Stimulated activated CD4-positive, alpha-beta T cell treated with anti-CD3 and anti-CD28 coated beads, TNF-alpha, amount 100 ng/mL, for 1 hour (primary cell): ENCODE measurements around the gene ANXA3.
"Not testable (repeated sequence)": the region's sequence is repeated elsewhere in the genome, so short reads cannot be mapped to it uniquely, and the experiment has no call there.

Experiments used
- DNase-seq, 3 donors: peaks; one replicate each; pipeline ENCODE4 v3.0.0-alpha.2; 2020; ENCODE audit warnings: low read depth in 3 of 3, low spot score in 1 of 3

The ANXA3 gene

DNA sequence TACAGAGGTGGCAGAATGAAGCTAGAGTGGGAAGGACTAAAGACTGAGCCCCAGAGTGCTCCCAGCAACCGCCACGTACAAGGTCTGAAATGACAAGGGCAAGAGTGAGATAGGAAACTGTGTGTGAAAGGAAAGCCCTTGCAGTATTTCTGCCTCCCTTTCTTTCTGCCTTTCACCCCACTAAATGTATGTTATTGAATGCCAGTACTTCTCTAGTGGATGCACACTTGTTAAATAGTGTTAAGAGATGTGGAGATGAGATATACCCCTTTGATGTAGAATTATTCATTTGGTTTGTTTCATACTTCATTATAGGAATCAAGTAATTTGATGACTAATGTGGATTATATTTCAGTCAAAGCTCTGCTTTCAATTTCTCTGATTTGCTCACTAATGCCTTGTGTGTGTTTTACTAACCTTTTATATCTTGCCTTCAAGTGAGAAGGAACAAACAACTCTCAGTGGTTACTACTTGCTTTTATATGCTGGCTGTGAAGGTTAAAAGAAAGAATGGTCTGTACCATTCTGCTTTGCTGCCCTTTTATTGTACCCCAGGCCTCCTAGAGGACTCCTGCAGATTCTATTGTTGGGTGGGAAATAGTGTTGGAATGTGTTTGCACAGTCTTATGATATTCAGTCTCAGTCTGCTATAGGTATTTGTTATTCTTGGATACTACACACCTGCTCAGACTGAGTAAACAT lies 8.0 kb upstream of the ANXA3 start:
- no peak for DNase-seq

DNA sequence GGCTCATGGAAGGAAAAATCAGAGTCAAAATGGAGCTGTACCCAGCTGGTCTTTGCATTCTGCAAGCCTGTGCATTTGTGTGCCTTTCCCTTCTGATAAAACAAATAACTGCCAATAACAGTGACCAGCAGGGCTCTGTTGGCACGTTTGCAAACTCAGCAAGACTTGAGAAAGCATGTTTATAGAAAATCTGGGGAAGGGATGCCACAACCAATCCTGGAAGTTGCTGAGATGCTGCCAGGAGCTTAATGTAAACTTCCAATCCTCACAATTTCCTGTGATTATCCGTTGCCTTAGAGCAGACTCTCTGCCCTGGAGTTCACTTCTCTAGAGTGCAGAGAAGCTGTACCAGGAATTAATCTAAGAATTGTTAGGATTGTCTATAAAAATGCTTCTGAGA lies 6.9 kb upstream of the ANXA3 start:
- DNase-seq, result no peak

DNA sequence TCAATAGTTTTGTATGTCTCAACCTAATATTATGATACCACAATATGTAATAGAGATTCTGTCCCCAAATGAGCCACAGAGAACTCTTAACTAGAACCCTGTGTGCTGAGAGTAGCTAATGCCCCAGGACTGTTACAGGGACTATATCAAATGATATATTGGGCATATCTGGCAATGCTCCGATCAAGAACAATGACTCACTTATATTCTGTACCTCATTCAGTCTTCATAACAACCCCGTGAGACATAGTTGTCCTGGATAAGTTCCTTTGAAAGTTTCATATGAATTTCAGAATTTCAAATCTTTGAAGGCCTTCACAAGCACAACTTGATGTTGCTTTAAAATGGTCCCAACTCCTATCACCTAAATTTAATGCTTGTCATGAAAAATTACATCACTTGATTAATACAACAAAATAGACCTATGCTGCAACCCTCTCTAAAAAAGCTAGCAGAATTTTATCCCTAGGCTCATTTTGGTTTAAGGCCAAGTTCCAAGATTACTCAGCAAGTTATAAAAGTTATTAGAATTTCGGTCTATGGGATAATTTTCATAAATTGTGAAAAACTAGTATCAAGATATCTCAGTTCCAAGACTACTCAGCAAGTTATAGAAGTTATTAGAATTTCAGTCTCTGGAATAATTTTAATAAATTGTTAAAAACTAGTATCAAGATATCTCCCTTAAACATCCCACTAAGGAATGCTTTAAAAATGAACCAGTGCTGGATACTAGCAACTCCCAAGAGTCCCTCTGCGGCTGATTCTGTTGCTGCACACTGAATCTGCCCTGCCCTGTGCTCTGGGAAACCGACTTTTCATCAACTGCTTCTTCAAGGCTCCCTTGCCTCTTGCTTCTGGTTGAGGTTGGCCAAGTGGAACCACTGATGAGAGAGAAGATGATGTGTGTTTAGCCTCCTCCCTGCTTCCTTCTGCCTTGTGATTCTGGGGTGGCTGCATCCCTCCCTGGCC lies 6.0 kb upstream of the ANXA3 start:
- DNase-seq, result no peak

DNA sequence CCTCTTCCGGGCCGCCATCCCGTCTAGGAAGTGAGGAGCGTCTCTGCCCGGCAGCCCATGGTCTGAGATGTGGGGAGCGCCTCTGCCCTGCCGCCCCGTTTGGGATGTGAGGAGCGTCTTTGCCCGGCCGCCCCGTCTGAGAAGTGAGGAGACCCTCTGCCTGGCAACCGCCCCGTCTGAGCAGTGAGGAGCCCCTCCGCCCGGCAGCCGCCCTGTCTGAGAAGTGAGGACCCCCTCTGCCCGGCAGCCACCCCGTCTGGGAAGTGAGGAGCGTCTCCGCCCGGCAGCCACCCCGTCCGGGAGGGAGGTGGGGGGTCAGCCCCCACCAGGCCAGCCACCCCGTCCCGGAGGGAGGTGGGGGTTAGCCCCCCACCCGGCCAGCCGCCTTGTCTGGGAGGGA lies 3.7 kb upstream of the ANXA3 start:
- not testable (repeated sequence) for DNase-seq

DNA sequence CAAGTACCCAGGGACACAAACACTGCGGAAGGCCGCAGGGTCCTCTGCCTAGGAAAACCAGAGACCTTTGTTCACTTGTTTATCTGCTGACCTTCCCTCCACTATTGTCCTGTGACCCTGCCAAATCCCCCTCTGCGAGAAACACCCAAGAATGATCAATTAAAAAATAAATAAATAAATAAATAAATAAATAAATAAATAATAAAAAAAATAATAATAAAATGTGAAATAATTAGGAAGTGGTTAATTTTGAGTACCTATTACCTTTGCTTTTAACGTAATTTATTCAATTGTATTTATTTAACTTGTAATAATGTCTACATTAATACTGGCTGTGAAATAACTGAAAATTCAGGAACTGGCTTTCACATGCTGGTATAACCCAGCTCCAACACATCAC lies 2.7 kb upstream of the ANXA3 start:
- DNase-seq, result not testable (repeated sequence)

DNA sequence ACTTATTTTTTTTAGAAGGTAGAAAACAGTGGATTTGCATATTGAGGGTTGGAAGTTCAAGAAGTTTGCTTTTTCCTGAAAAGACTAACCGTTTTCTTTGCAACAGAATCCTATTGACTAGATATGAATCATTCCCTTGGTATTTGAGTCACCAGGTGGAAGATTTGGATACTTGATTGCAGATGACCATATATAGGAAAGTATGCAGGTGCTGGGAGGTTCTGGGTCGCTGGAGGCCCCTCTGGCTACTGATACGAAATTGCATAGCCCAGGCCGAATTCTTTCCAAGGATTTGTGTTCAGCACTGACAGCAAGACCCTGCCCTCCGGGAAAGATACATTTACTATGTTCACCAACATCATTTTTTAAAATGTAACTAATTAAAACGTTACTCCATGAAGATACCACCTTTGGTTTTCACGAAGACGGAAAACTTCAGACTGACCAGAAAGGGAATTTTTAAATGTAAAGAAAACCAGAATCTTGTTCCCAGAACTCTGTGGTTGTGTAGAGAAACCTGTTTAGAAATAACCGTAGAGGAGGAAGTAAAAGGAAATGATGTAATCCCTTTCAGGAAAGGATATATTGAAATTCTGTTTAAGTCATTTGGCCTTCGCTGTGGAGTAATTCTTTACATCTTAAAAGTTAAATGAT lies 946 bp downstream of the ANXA3 start:
- DNase-seq, result no peak

DNA sequence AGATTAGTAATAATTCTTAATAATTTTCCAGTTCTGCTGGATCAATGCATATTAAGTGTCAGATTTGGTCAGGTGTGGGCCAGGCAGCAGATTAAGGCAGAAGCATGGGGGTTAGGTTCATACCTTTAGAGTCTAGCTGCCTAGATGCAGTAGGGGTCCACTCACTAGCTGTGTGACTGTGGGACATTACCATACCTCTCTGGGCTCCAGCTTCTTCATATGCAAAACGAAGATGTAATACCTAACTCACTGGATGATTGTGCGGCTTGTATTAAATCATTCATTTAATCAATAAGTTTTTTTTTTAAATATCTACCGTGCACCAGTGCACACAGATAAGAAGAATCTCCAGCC lies 1.4 kb downstream of the ANXA3 start:
- DNase-seq, result no peak

DNA sequence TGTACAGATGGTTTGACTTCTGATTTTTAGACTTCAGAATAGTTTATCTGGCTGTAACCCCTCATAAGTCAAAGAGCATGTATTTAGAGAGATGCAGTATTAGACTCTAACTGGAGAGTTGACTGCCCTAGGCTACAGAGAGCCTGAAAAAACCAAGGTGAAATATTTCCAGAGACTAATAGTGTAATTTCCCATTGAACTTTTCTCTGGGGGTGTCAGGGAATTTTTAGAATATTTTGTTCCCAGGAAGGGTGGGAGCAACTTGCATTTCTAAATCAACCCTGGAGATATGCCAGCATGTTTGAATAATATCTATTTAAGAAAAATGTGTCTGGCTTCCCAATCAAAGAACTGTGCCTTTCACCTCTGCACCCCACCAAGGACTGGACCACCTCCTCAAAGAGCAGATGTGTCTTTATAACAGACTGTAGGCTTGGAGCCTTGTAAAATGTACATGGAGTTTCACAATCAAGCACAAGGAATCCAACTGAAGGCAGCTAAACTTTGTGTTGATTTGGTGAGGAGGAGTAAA lies 2.0 kb downstream of the ANXA3 start:
- no peak for DNase-seq

DNA sequence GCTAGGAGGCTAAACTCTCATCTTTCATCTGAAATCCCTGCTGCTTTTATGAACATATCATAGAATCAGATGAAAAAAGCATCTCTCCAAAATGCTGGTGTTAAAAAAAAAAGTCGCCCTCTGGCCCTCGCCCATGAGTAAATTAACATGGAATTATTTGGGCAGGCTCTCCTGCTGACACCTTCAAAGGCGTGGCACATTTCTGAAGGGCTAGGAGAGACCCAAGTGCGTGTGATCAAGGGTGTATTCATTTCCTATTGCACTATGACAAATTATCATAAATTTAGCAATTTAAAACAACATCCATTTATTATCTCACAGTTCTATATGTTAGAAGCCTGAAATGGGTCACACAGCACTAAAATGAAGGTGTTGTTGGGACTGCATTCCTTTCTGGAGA lies 5.1 kb downstream of the ANXA3 start:
- no peak for DNase-seq

DNA sequence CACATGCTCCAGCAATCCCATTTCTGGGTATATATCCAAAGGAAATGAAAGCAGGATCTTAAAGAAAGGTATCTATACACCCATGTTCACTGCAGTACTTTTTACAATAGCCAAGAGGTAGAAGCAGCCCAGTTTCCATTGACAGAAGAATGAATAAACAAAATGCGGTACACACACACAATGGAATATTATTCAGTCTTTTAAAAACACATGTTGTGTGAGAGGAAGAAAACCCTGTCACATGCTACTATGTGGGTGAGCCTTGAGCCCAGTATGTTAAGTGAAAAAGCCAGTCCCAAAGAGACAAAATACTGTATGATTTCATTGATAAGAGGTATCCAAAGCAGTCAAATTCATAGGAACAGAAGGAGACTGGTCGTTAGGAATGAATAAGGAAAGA lies 6.3 kb downstream of the ANXA3 start:
- no peak for DNase-seq

DNA sequence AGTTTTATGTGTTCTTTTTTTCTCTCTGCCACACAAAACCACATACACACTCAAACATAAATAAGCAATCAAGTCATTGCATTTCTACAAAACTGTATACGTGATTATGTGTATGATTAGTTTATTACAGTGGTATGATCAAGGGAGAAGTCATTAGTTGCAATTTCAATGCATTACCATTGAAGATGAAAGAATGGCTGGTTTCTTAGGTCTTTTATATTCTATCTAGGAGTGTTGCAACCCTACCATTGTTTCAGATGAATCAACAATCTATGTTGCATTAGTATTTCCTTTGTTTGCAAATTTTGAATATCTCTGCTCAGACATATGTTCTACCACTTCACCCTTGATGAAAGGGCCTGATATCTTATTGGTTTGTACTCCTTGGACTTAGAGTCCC lies 6.8 kb downstream of the ANXA3 start:
- no peak for DNase-seq

DNA sequence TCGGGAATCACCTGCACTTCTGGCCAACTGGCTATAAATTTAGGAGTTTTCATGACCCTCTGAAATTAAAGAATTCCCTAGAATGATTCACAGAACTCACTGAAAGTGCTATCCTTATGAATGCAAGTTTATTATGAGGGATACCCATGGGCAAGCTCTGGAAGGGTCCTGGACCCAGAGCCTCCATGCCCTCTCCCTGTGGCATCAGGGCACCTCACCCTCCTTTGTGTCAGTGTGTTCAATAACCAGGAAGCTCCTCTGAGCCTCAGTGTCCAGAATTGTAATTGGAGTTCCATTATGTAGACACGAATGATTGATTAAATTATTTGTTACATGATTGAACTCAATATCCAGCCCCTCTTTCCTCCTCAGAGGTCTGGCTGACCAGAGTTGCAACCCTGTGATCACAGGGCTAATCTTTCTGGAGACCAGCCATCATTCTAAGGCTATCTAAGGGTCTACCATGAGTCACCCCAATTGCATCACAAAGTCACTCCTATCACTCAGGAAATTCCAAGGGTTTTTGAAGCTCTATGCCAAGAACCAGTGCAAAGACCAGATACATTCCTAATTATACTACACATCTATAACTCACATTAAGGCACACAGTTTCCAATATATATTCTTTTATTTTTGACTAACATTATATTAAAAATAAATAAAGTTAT lies 8.9 kb downstream of the ANXA3 start:
- DNase-seq, result no peak

DNA sequence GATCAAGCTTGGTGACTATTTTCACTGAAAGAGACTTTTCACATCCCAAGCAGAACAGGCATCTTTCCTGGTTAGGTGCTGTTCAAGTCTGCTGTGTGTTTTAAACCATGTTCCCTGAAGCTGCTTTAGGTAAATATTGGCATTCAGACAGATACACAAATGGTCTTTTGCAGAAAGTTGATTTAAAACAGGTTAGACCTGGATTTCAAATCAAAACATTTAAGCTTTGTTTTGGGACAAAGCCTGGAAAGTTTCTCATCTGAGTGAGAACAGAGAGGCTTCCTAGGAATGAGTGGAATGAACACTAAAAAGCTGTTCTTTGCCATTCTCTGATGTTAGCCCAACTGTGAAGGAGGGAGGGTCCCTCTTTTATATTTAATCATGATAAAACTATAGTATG lies 10.1 kb downstream of the ANXA3 start:
- DNase-seq, result no peak

DNA sequence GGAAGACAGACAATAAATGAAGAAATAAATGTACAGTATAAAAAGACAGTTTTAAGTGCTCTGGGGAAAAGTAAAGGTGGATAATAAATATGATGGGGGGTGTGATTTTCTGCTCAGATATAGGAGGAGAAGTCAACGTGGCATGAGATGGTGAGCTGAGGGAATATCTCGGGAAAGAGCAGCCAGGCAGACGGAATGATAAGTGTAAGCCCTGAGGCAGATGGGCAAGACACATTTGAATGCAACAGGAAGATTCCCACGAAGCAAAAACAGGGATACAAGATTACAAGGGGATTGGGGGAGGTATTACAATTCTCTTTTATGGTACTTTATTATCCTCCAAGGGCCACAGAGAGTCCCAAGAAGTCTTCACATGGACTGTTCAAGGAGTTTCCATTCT lies 11.1 kb downstream of the ANXA3 start:
- no peak for DNase-seq

DNA sequence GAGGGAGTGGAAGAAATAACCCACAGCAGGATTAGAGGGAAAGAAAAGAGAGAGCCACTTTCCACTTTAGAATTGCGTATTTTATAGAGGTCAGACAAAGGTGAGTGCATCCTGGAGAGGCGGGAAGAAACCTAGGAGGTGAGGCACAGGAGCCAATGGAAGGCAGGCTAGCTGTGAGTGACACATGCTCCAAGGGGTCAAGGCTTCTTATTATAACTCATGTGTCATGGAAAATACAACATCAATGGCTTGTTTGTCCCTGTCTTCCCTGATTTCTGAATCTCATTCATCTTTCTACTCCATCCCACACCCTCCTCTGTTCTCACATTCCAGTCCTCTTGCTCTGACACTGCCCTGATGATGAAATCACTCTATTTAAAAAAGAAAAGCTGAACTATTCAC lies 14.4 kb downstream of the ANXA3 start:
- DNase-seq, result no peak

DNA sequence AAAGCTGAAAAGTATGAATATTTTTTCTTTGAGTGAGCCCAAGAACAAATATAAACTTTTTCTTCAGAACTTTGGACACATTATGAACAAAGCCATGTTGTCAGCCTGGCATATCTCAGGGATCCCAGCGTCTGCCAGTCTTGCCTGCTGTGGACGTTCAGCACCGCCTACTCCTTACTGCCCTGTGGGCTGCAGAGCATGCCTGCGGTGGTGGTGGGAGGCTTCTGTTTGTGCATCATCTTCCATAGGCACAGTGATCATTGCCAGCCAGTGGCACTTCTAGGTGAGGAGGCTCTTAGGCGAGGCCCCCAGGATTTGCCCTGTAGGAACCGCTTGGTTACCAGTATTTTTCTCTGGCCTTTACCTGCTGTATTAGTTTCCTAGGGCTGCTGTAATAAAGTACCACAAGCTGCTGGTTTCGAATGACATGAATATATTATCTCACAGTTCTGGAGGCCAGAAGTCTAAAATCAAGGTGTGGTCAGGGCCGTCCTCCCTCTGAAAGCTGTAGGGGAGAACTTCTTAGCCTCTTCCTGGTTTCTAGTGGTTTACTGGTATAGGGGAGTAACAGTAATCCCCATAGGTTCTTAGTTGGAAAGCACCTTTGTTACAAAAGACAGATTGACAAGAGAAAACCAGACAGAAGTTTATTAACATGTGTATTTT lies 15.4 kb downstream of the ANXA3 start:
- no peak for DNase-seq

DNA sequence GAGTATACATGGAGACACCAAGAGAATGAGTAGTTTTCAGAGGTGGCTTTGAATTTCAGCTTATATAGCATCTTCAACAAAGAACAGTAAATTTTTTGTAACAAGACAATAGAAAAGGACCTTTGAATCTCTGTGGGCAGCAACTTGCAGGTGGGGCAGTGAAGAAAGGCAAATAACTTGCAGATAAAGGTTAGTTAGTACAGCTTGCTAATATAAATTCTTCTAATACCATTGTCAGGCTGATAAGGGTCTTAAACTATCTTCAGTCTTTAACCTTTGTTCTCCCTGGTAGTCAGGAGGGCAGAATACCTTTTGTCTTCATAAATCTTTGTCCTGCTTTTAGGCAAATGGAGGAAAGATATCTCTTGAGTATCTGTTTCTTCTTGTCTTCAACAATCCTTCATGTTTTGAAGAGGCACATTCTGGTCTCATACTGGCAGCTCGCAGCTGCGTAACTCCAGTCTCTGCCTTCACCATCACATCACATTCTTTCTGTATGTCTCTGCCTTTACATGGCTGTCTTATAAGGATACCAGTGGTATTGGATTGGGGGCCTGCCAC lies 16.0 kb downstream of the ANXA3 start:
- no peak for DNase-seq

DNA sequence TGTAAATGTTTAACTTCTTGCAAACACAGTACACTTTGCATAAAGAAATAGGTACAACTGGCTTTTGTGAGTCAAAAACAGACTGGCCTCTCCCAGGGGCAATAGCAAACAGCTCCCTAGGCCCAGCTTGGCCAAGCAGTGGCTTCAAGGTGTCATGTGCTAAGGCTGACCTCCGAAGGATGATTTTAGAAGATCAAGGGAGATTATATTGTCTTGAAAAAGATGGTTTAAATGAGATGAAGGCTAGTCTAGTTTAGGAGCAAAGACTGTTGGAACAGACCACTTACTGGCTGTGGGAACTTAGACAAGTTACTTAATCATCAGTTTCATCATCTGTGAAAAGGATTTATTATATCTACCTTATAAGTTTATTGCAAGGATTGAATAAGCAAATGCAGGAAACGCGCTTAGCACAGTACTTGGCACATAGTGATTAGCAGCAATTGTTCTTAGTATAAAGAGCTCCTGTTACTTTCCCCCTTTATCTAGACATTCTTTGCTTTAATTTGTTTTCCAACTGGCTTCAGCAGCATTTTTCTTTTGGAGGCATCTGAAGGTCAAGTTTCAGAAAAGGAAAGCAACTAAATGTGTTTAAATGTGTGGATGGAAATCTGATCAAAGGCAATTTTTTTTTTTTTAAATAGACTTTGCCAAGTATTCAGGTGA lies 17.2 kb downstream of the ANXA3 start:
- DNase-seq, result no peak

DNA sequence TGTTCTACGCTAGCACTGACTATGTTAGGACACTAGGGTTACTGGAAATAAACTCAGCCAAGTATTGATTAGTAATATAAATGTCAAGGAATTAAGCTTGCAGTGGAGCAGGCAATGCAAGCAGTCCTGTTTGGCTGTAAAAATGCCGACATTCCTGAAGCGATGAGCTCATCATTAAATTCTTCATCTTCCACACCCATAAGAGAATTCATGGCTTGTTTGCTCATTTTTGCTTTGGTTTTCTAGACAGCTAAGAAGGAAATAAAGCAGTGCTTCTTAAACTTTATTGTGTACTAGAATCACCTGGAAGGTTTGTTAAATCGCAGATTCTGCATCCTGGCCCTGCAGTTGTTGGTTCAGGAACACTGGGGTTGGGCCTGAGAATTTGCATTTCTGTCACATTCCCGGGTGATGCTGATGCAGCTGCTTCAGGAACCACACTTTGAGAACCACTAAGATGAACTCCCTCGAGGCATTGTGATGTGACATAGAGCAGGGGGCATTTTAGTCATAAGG lies 17.8 kb downstream of the ANXA3 start:
- no peak for DNase-seq

DNA sequence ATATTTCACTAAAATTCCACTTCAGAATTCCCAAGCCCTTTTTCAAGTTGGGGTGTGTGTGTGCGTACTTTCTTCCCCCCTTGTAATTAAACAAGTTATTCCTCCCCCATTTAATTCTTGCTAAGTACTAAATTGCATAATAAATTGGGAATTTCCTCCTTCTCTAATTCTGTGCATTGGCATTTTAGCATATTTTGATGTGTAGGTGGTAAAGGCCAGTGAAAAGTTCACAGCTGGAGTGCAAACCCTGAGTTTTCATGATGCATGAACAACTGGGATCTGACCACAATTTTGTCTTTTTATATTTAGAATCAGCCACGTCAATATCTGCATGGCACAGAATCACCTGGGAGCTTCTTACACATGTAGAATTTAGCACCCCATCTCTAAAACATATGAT lies 18.5 kb downstream of the ANXA3 start:
- DNase-seq, result no peak
